Measurements from ENCODE around the gene TREML4. TPM values are rescaled to one million over a fixed set of nuclear protein-coding genes. Genes with fewer than 3 reads are reported as not detected.
A peak's percentile ranks its signal among the peaks of the same experiment; 100 is the strongest.

Gene TREML4
- total and polyA plus RNA-seq, 10 of the 15 experiments (the other 5 are each of a cell fraction or from before 2014, with no cell fraction given): not detected

GRCh38 chr6:41186031-41186562 lies 42.1 kb upstream of the TREML4 start:
- FAIRE-seq: no peak
- ChIA-PET RAD21 (ENCODE audit: unreplicated experiment) (no interaction called here), SMC1A (ENCODE audit: uncharacterized antibody, unreplicated experiment) (interaction anchor here (1.0 to 2.2 kb wide), 5 partner anchors 10 to 134 kb away, joined by 3 to 6 read pairs (median 4); no protein-coding TSS in a partner anchor), POLR2A (interaction anchor here (1.0 to 1.3 kb wide), 3 partner anchors 11 to 134 kb away, joined by 3 read pairs; no protein-coding TSS in a partner anchor), CTCF (interaction anchor here (1.5 kb wide), 1 partner anchor 133 kb away, joined by 4 read pairs; no protein-coding TSS in a partner anchor)
- no peak for TF ChIP-seq TARDBP (IDR thresholded peaks at IDR 0.05; ENCODE audit: borderline replicate concordance)
- peak; percentile 78 for TF ChIP-seq SPI1 (IDR thresholded peaks at IDR 0.05; ENCODE audit: borderline replicate concordance, insufficient read depth, low read depth, low read length)
- TF ChIP-seq IKZF1 (conservative IDR thresholded peaks at IDR 0.05): 0 out of 2 replicates have a peak, but pooled peaks have one; percentile 20
- no peak for TF ChIP-seq PAX5 (IDR thresholded peaks at IDR 0.05; ENCODE audit: borderline replicate concordance, low read depth, low read length)
- TF ChIP-seq CBX5 (IDR thresholded peaks at IDR 0.05; ENCODE audit: low read depth): no peak
- TF ChIP-seq, protein P1, sequence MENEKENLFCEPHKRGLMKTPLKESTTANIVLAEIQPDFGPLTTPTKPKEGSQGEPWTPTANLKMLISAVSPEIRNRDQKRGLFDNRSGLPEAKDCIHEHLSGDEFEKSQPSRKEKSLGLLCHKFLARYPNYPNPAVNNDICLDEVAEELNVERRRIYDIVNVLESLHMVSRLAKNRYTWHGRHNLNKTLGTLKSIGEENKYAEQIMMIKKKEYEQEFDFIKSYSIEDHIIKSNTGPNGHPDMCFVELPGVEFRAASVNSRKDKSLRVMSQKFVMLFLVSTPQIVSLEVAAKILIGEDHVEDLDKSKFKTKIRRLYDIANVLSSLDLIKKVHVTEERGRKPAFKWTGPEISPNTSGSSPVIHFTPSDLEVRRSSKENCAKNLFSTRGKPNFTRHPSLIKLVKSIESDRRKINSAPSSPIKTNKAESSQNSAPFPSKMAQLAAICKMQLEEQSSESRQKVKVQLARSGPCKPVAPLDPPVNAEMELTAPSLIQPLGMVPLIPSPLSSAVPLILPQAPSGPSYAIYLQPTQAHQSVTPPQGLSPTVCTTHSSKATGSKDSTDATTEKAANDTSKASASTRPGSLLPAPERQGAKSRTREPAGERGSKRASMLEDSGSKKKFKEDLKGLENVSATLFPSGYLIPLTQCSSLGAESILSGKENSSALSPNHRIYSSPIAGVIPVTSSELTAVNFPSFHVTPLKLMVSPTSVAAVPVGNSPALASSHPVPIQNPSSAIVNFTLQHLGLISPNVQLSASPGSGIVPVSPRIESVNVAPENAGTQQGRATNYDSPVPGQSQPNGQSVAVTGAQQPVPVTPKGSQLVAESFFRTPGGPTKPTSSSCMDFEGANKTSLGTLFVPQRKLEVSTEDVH (IDR thresholded peaks at IDR 0.05; ENCODE audit: low read depth, partially characterized antibody): no peak
- TF ChIP-seq ZNF217 (IDR thresholded peaks at IDR 0.05): no peak
- no peak for TF ChIP-seq HDAC2 (IDR thresholded peaks at IDR 0.05)
- TF ChIP-seq, protein P2, sequence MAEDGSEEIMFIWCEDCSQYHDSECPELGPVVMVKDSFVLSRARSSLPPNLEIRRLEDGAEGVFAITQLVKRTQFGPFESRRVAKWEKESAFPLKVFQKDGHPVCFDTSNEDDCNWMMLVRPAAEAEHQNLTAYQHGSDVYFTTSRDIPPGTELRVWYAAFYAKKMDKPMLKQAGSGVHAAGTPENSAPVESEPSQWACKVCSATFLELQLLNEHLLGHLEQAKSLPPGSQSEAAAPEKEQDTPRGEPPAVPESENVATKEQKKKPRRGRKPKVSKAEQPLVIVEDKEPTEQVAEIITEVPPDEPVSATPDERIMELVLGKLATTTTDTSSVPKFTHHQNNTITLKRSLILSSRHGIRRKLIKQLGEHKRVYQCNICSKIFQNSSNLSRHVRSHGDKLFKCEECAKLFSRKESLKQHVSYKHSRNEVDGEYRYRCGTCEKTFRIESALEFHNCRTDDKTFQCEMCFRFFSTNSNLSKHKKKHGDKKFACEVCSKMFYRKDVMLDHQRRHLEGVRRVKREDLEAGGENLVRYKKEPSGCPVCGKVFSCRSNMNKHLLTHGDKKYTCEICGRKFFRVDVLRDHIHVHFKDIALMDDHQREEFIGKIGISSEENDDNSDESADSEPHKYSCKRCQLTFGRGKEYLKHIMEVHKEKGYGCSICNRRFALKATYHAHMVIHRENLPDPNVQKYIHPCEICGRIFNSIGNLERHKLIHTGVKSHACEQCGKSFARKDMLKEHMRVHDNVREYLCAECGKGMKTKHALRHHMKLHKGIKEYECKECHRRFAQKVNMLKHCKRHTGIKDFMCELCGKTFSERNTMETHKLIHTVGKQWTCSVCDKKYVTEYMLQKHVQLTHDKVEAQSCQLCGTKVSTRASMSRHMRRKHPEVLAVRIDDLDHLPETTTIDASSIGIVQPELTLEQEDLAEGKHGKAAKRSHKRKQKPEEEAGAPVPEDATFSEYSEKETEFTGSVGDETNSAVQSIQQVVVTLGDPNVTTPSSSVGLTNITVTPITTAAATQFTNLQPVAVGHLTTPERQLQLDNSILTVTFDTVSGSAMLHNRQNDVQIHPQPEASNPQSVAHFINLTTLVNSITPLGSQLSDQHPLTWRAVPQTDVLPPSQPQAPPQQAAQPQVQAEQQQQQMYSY (CRISPR knock-in tag; IDR thresholded peaks at IDR 0.05): no peak
- TF ChIP-seq, protein P3, sequence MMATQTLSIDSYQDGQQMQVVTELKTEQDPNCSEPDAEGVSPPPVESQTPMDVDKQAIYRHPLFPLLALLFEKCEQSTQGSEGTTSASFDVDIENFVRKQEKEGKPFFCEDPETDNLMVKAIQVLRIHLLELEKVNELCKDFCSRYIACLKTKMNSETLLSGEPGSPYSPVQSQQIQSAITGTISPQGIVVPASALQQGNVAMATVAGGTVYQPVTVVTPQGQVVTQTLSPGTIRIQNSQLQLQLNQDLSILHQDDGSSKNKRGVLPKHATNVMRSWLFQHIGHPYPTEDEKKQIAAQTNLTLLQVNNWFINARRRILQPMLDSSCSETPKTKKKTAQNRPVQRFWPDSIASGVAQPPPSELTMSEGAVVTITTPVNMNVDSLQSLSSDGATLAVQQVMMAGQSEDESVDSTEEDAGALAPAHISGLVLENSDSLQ (IDR thresholded peaks at IDR 0.05): peak; percentile 51; the same call in 1 of the 2 replicates
- TF ChIP-seq TCF12 (IDR thresholded peaks at IDR 0.05; ENCODE audit: low read depth, low read length): no peak
- TF ChIP-seq MEF2B (IDR thresholded peaks at IDR 0.05; ENCODE audit: partially characterized antibody, poor library complexity, severe bottlenecking): no peak
- no peak for TF ChIP-seq HDGF (IDR thresholded peaks at IDR 0.05)
- TF ChIP-seq JUNB (IDR thresholded peaks at IDR 0.05): no peak
- no peak for TF ChIP-seq ZSCAN29 (IDR thresholded peaks at IDR 0.05)
- TF ChIP-seq BACH1 (IDR thresholded peaks at IDR 0.05; ENCODE audit: borderline replicate concordance): no peak
- Histone ChIP-seq H2AFZ (ENCODE audit: control insufficient read depth, low read depth, low read length) (peak overlapping the region; percentile 33), H3K79me2 (ENCODE audit: control insufficient read depth, insufficient read depth, low read length) (no peaks in the 10 kb centered on the region), H3K4me2 (ENCODE audit: control insufficient read depth, insufficient read depth) (no peak overlapping the region), H3K9ac (ENCODE audit: control insufficient read depth, insufficient read depth, low read length) (no peak overlapping the region), H3K27ac (ENCODE audit: control insufficient read depth, insufficient read depth) (no peak overlapping the region), H3K4me1 (ENCODE audit: control insufficient read depth, insufficient read depth, low read length) (no peaks in the 10 kb centered on the region), H3K27me3 (replicated peaks in 1 of 2; ENCODE audit: control insufficient read depth in 2 of 2, insufficient read depth in 2 of 2, low read length in 1 of 2) (no peaks in the 10 kb centered on the region), H4K20me1 (ENCODE audit: control insufficient read depth, insufficient read depth) (no peaks in the 10 kb centered on the region), H3K9me3 (replicated peaks; ENCODE audit: control insufficient read depth, insufficient read depth, low read length) (peaks cover 17% of the 10 kb centered on the region), H3K4me3 (no peak overlapping the region), H3K36me3 (ENCODE audit: control insufficient read depth in 2 of 2, insufficient read depth in 2 of 2, low read length in 1 of 2) (peaks cover 0 to 4% of the 10 kb centered on the region in 2 experiments; a peak in 1 of 4 replicates)
- intact Hi-C loops (cut with micrococcal nuclease; ENCODE audit: unreplicated experiment) (no loop called here), in situ Hi-C loops (cut with MboI) (no loop called here)
- 39% methylated on average over 10 of the region's 10 CpGs for WGBS (ENCODE audit: insufficient coverage, insufficient replicate concordance, low lambda C conversion rate, missing lambda C conversion rate)
- ATAC-seq: no peak
- no peak for DNase-seq (ENCODE audit: low read depth, low spot score)
- no TSS peak for BruUV-seq (replicated peaks)
